Fibroblast of the conjunctiva (primary cell): ENCODE measurements around the gene TMEM150C.
"Not testable (repeated sequence)": the region's sequence is repeated elsewhere in the genome, so short reads cannot be mapped to it uniquely, and the experiment has no call there.

Source experiments
- DNase-seq: peaks from one replicate; pipeline ENCODE4 v3.0.0-alpha.2; 2010; ENCODE audit warnings: low read depth

Gene TMEM150C

GRCh38 chr4:82569076-82569475 lies 7.3 kb upstream of the TMEM150C start:
- no peak for DNase-seq

- DNase-seq, result no peak
Observed at GRCh38 chr4:82567444-82567843, 5.7 kb upstream of the TMEM150C start.

- no peak for DNase-seq
Observed at GRCh38 chr4:82562564-82562854, 721 bp upstream of the TMEM150C start.

GRCh38 chr4:82560853-82561785 lies 669 bp downstream of the TMEM150C start:
- DNase-seq, result no peak

GRCh38 chr4:82559735-82560120 lies 2.1 kb downstream of the TMEM150C start:
- no peak for DNase-seq

GRCh38 chr4:82559090-82559734 lies 2.6 kb downstream of the TMEM150C start:
- not testable (repeated sequence) for DNase-seq

GRCh38 chr4:82555276-82555675 lies 6.5 kb downstream of the TMEM150C start:
- no peak for DNase-seq

- no peak for DNase-seq
Observed at GRCh38 chr4:82553020-82553419, 8.8 kb downstream of the TMEM150C start.

GRCh38 chr4:82551734-82552133 lies 10.1 kb downstream of the TMEM150C start:
- DNase-seq, result no peak

- not testable (repeated sequence) for DNase-seq
Observed at GRCh38 chr4:82547850-82548249, 13.9 kb downstream of the TMEM150C start.

GRCh38 chr4:82543131-82543530 lies 18.7 kb downstream of the TMEM150C start:
- no peak for DNase-seq

- no peak for DNase-seq
Observed at GRCh38 chr4:82542642-82543041, 19.1 kb downstream of the TMEM150C start.

GRCh38 chr4:82529322-82529721 lies 32.5 kb downstream of the TMEM150C start:
- DNase-seq, result no peak

GRCh38 chr4:82528868-82529267 lies 32.9 kb downstream of the TMEM150C start:
- DNase-seq, result no peak

- no peak for DNase-seq
Observed at GRCh38 chr4:82528074-82528473, 33.7 kb downstream of the TMEM150C start.

- no peak for DNase-seq
Observed at GRCh38 chr4:82525307-82525911, 36.4 kb downstream of the TMEM150C start.

- no peak for DNase-seq
Observed at GRCh38 chr4:82524570-82525152, 37.1 kb downstream of the TMEM150C start.

- DNase-seq, result no peak
Observed at GRCh38 chr4:82523179-82523578, 38.6 kb downstream of the TMEM150C start.

GRCh38 chr4:82522472-82522871 lies 39.3 kb downstream of the TMEM150C start:
- no peak for DNase-seq

- no peak for DNase-seq
Observed at GRCh38 chr4:82521283-82521682, 40.5 kb downstream of the TMEM150C start.

- DNase-seq, result no peak
Observed at GRCh38 chr4:82519776-82520175, 42.0 kb downstream of the TMEM150C start.

GRCh38 chr4:82519072-82519471 lies 42.7 kb downstream of the TMEM150C start:
- no peak for DNase-seq

GRCh38 chr4:82517043-82517442 lies 44.7 kb downstream of the TMEM150C start:
- no peak for DNase-seq
